Testis (tissue), 2 donors: ENCODE measurements around the gene TMEM141.
"Not testable (repeated sequence)": the region's sequence is repeated elsewhere in the genome, so short reads cannot be mapped to it uniquely, and the experiment has no call there.

Experiments used
- POLR2A ChIP-seq: fragments of 450-650 bp; IDR thresholded peaks from one replicate; pipeline ENCODE4 v1.6.1; 2017; ENCODE audit warnings: antibody characterized with exemption, mild to moderate bottlenecking, moderate library complexity
- TF ChIP-seq, protein P1 (sequence below), 3 experiments: fragments of 450-650 bp in 2 of 3; fragments of 200-600 bp in 1 of 3; sonication (generic) in 1 of 3; IDR thresholded peaks; one replicate each; pipeline ENCODE4 v1.5.1; 2016 to 2019; ENCODE audit warnings: antibody characterized with exemption in 3 of 3, mild to moderate bottlenecking in 2 of 3, moderate library complexity in 1 of 3

DNA sequence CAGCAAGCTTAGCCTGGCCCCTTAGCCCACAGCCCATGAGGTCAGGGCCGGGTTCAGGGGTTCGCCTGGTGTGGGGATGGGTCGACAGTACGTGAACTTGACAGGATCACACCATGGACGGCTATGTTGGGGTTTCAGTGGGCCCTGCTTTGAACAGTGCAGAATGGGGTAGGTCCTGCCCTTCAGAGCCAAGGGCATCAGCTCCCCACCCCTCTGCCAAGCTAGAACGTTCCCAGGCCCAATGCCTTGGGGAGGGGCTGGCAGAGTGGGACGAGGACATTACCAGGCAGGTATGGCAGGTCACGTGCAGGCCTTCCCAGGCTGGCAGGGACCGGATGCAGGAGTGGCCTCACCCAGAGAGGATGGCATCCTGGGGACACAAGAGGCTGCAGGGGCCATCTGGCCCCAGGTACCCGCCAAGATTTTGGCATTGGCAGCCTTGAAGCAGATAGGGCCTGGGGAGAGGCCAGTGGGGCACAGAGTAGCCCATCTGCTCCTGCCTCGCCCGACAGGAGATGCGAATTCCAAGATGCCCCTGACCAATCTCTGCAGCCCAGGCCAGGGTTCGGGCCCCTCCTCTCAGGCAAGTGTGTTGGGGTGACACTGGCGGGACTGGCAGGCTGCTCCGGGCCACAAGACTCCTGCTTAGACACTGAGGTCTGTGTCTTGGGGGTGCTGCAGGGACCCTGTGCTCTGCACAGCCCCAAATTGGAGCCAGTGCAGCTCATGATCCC, 50.7 kb downstream of the TMEM141 start:
- TF ChIP-seq, protein P1, sequence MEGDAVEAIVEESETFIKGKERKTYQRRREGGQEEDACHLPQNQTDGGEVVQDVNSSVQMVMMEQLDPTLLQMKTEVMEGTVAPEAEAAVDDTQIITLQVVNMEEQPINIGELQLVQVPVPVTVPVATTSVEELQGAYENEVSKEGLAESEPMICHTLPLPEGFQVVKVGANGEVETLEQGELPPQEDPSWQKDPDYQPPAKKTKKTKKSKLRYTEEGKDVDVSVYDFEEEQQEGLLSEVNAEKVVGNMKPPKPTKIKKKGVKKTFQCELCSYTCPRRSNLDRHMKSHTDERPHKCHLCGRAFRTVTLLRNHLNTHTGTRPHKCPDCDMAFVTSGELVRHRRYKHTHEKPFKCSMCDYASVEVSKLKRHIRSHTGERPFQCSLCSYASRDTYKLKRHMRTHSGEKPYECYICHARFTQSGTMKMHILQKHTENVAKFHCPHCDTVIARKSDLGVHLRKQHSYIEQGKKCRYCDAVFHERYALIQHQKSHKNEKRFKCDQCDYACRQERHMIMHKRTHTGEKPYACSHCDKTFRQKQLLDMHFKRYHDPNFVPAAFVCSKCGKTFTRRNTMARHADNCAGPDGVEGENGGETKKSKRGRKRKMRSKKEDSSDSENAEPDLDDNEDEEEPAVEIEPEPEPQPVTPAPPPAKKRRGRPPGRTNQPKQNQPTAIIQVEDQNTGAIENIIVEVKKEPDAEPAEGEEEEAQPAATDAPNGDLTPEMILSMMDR (IDR thresholded peaks at IDR 0.05), result not testable (repeated sequence)
- TF ChIP-seq POLR2A, result not testable (repeated sequence)
